ENCODE measurements around the gene DCTN2.
"Not testable (repeated sequence)": the region's sequence is repeated elsewhere in the genome, so short reads cannot be mapped to it uniquely, and the experiment has no call there.

DNA sequence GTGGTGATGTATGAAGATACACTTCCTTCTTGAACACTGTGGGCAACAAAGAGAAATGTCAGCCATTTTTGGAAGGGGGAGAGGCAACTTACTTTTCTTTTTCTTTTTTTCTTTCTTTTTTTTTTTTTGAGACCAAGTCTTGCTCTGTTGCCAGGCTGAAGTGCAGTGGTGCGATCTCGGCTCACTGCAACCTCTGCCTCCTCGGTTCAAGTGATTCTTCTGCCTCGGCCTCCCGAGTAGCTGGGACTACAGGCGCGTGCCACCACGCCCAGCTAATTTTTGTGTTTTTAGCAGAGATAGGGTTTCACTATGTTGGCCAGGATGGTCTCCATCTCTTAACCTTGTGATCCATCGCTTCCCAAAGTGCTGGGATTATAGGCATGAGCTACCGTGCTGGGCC lies 29.3 kb downstream of the DCTN2 start:
- not testable (repeated sequence) for TF ChIP-seq ZNF274 (IDR thresholded peaks at IDR 0.05; ENCODE audit: low read depth, low read length); YY1 (IDR thresholded peaks at IDR 0.05; ENCODE audit: insufficient read depth, insufficient read length); SUZ12 (IDR thresholded peaks at IDR 0.05; ENCODE audit: extremely low read depth, insufficient read depth, insufficient read length)
